Body of pancreas (tissue), 4 donors: ENCODE measurements around the gene GRIP1. TPM values are rescaled to one million over a fixed set of nuclear protein-coding genes. Genes with fewer than 3 reads are reported as not detected.

ENCODE experiments used
- ATAC-seq: fragments of 150-250 bp; one replicate; pipeline ENCODE4 v1.9.1; 2016
- DNase-seq, 4 donors: peaks; one replicate each; pipeline ENCODE4 v3.0.0-alpha.2; 2019
- H3K27ac ChIP-seq, 4 donors: fragments of 200-600 bp; sonication (generic); 1 replicate in 3 of 4; 2 replicates in 1 of 4; pipeline versions ENCODE4 v1.5.1 to v1.6.1; 2016 to 2019; ENCODE audit warnings: mild to moderate bottlenecking in 1 of 4, mixed read lengths in 1 of 4, moderate library complexity in 1 of 4
- H3K27me3 ChIP-seq, 2 donors: fragments of 200-600 bp; sonication (generic); one replicate each; pipeline ENCODE4 v1.6.0; 2016; ENCODE audit warnings: mild to moderate bottlenecking in 1 of 2
- H3K36me3 ChIP-seq, 2 donors: fragments of 200-600 bp; sonication (generic); replicated peaks in 1 of 2; 2 replicates each; pipeline ENCODE4 v1.5.1; 2016; ENCODE audit warnings: low read depth in 2 of 2; ENCODE audit not compliant: insufficient read depth in 1 of 2
- H3K4me1 ChIP-seq: fragments of 200-600 bp; sonication (generic); one replicate; pipeline ENCODE4 v1.6.0; 2016
- H3K4me3 ChIP-seq, 2 donors: fragments of 200-600 bp; sonication (generic); 1 replicate in 1 of 2; 2 replicates in 1 of 2; pipeline ENCODE4 v1.5.1; 2016 to 2019
- H3K9me3 ChIP-seq, 3 donors: fragments of 200-600 bp; sonication (generic); 1 replicate in 2 of 3; 2 replicates in 1 of 3; pipeline ENCODE4 v1.5.1; 2016
- CTCF ChIP-seq, 7 experiments: fragments of 450-650 bp in 4 of 7; fragments of 200-600 bp in 3 of 7; sonication (generic) in 3 of 7; IDR thresholded peaks; one replicate each; pipeline ENCODE4 v1.5.1; 2016 to 2019; ENCODE audit warnings: antibody characterized with exemption in 7 of 7
- POLR2A ChIP-seq, 3 donors: fragments of 450-650 bp; IDR thresholded peaks; one replicate each; pipeline ENCODE4 v1.6.1; 2016; ENCODE audit warnings: antibody characterized with exemption in 3 of 3, mild to moderate bottlenecking in 2 of 3
- WGBS, 2 donors: methylation state at CpG; one replicate each; pipeline ENCODE4 v1.1.5; 2017; 5-methylcytosine and 5-hydroxymethylcytosine counted together
- intact Hi-C: fragments of 100-400 bp; cut with DNase I; formaldehyde crosslinking; loops from one replicate; pipeline ENCODE4 v1.15.1; 2023
- total RNA-seq, 2 donors: library from RNA; depleted of rRNA; stranded (reverse); fragments of >200 nt; gene quantifications; one replicate each; pipeline ENCODE4 v1.1.0, GENCODE V29; 2016

The GRIP1 gene
- total RNA-seq, 2 donors from 2014 or later, result 7.5 to 17.8 TPM

GRCh38 chr12:66587912-66588311 is 91.0 kb downstream of the GRIP1 start:
- H3K9me3 ChIP-seq, result no peaks in the 10 kb centered on the region
- DNase-seq, result no peak
- no peak overlapping the region for H3K4me3 ChIP-seq
- no peak overlapping the region for H3K27ac ChIP-seq
- ATAC-seq, result no peak
- TF ChIP-seq CTCF (IDR thresholded peaks at IDR 0.05) (no peak), POLR2A (IDR thresholded peaks at IDR 0.05) (no peak)
- 85 to 87% methylated on average over 6 of the region's 6 CpGs for WGBS, 2 donors
- intact Hi-C loops, result no loop called here
- no peaks in the 10 kb centered on the region for H3K4me1 ChIP-seq
- no peaks in the 10 kb centered on the region for H3K27me3 ChIP-seq
- H3K36me3 ChIP-seq, result no peaks in the 10 kb centered on the region

- WGBS, 2 donors, result 92 to 98% methylated on average over 4 of the region's 4 CpGs
- Histone ChIP-seq H3K27me3 (no peaks in the 10 kb centered on the region), H3K36me3 (no peaks in the 10 kb centered on the region), H3K27ac (no peak overlapping the region), H3K9me3 (no peaks in the 10 kb centered on the region), H3K4me1 (no peaks in the 10 kb centered on the region), H3K4me3 (no peak overlapping the region)
- no peak for DNase-seq
- TF ChIP-seq POLR2A (IDR thresholded peaks at IDR 0.05) (no peak), CTCF (IDR thresholded peaks at IDR 0.05) (no peak)
- no peak for ATAC-seq
- intact Hi-C loops, result no loop called here
These were observed 94.2 kb downstream of the GRIP1 start for GRCh38 chr12:66584673-66585072.

- DNase-seq (no peak), ATAC-seq (no peak)
- TF ChIP-seq POLR2A (IDR thresholded peaks at IDR 0.05) (no peak), CTCF (IDR thresholded peaks at IDR 0.05) (no peak)
These were observed 105.3 kb downstream of the GRIP1 start for GRCh38 chr12:66573605-66574004.

GRCh38 chr12:66572845-66573244 is 106.0 kb downstream of the GRIP1 start:
- TF ChIP-seq CTCF (IDR thresholded peaks at IDR 0.05), result no peak
- no peak for TF ChIP-seq POLR2A (IDR thresholded peaks at IDR 0.05)
- Histone ChIP-seq H3K36me3 (no peaks in the 10 kb centered on the region), H3K9me3 (no peaks in the 10 kb centered on the region), H3K27ac (no peak overlapping the region), H3K4me3 (no peak overlapping the region), H3K4me1 (no peaks in the 10 kb centered on the region), H3K27me3 (no peaks in the 10 kb centered on the region)
- 97 to 98% methylated on average over 6 of the region's 6 CpGs for WGBS, 2 donors
- DNase-seq, result no peak
- ATAC-seq, result no peak
- intact Hi-C loops, result no loop called here

More at GRCh38 chr12:66573605-66574004, 105.3 kb downstream of the GRIP1 start:
- Histone ChIP-seq H3K4me3 (no peak overlapping the region), H3K27me3 (no peaks in the 10 kb centered on the region), H3K4me1 (no peaks in the 10 kb centered on the region), H3K36me3 (no peaks in the 10 kb centered on the region), H3K9me3 (no peaks in the 10 kb centered on the region), H3K27ac (no peak overlapping the region)
- WGBS, 2 donors, result 75 to 90% methylated on average over 5 of the region's 5 CpGs
- intact Hi-C loops, result no loop called here

- Histone ChIP-seq H3K4me3 (no peak overlapping the region), H3K36me3 (no peaks in the 10 kb centered on the region), H3K4me1 (no peaks in the 10 kb centered on the region), H3K27ac (no peak overlapping the region), H3K9me3 (no peaks in the 10 kb centered on the region), H3K27me3 (no peaks in the 10 kb centered on the region)
- TF ChIP-seq CTCF (IDR thresholded peaks at IDR 0.05) (no peak), POLR2A (IDR thresholded peaks at IDR 0.05) (no peak)
- no peak for DNase-seq
- intact Hi-C loops, result no loop called here
- 88 to 93% methylated on average over 1 of the region's 1 CpG for WGBS, 2 donors
- no peak for ATAC-seq
These were observed 107.4 kb downstream of the GRIP1 start for GRCh38 chr12:66571361-66571915.
